Chondrocyte (in vitro differentiated cells): ENCODE results near the gene GSPT1. TPM values are rescaled to one million over a fixed set of nuclear protein-coding genes. Genes with fewer than 3 reads are reported as not detected.

ENCODE experiments used
- DNase-seq: peaks from one replicate; pipeline ENCODE4 v3.0.0; 2021; ENCODE audit warnings: mixed read lengths, low spot score
- H3K27ac Mint-ChIP-seq: one replicate; pipeline ENCODE4 v1.8.0; 2021; ENCODE audit warnings: mild to moderate bottlenecking, moderate library complexity, mixed read lengths; ENCODE audit not compliant: unreplicated experiment
- H3K27me3 Mint-ChIP-seq: 2 replicates; pipeline ENCODE4 v1.8.0; 2021; ENCODE audit warnings: low read depth, mixed read lengths
- H3K36me3 Mint-ChIP-seq: 2 replicates; pipeline ENCODE4 v1.8.0; 2021; ENCODE audit warnings: low read depth, mixed read lengths
- H3K4me1 Mint-ChIP-seq: 2 replicates; pipeline ENCODE4 v1.8.0; 2021; ENCODE audit warnings: low read depth, mild to moderate bottlenecking, mixed read lengths
- H3K4me3 Mint-ChIP-seq: one replicate; pipeline ENCODE4 v1.8.0; 2021; ENCODE audit warnings: mild to moderate bottlenecking, moderate library complexity, mixed read lengths; ENCODE audit not compliant: unreplicated experiment
- H3K9me3 Mint-ChIP-seq: 2 replicates; pipeline ENCODE4 v1.8.0; 2021; ENCODE audit warnings: low read depth, mixed read lengths
- CTCF ChIP-seq: fragments of 200-600 bp; sonication (generic); IDR thresholded peaks from 2 replicates; pipeline ENCODE4 v1.5.0; 2021; ENCODE audit warnings: antibody characterized with exemption, mild to moderate bottlenecking, moderate library complexity
- total RNA-seq: library from RNA; stranded (reverse); gene quantifications from 3 replicates; pipeline ENCODE4 v1.2.1, GENCODE V29; 2021

GSPT1 gene
- total RNA-seq, 1 donor from 2014 or later = 103 TPM

- Mint-ChIP-seq H3K9me3 (no peaks in the 10 kb centered on the region), H3K27ac (peak within 1 kb of the TSS; percentile 98), H3K36me3 (peaks cover 6% of the 10 kb centered on the region), H3K4me3 (peak within 1 kb of the TSS; percentile 97), H3K4me1 (peaks cover 40% of the 10 kb centered on the region), H3K27me3 (no peaks in the 10 kb centered on the region)
- no peak for TF ChIP-seq CTCF
- peak; percentile 94 for DNase-seq
These were observed 64.3 kb downstream of the GSPT1 start, which contains the start of gene RSL1D1 for GRCh38 chr16:11851294-11852091. Gene RSL1D1, minus strand, starts transcription at chr16:11851542. Its CDS starts 30 bp downstream, at chr16:11851512.

GRCh38 chr16:11848842-11849241 is 66.9 kb downstream of the GSPT1 start:
- DNase-seq = no peak
- peaks cover 17% of the 10 kb centered on the region for H3K36me3 Mint-ChIP-seq
- peaks cover 27% of the 10 kb centered on the region for H3K4me1 Mint-ChIP-seq
- no peak for TF ChIP-seq CTCF
- no peak overlapping the region for H3K4me3 Mint-ChIP-seq
- H3K9me3 Mint-ChIP-seq = no peaks in the 10 kb centered on the region
- H3K27me3 Mint-ChIP-seq = no peaks in the 10 kb centered on the region
- no peak overlapping the region for H3K27ac Mint-ChIP-seq

GRCh38 chr16:11844499-11844898 is 71.3 kb downstream of the GSPT1 start:
- no peaks in the 10 kb centered on the region for H3K9me3 Mint-ChIP-seq
- TF ChIP-seq CTCF = no peak
- no peaks in the 10 kb centered on the region for H3K27me3 Mint-ChIP-seq
- no peak overlapping the region for H3K27ac Mint-ChIP-seq
- peaks cover 32% of the 10 kb centered on the region for H3K36me3 Mint-ChIP-seq
- no peak overlapping the region for H3K4me3 Mint-ChIP-seq
- H3K4me1 Mint-ChIP-seq = peaks cover 6% of the 10 kb centered on the region
- DNase-seq = no peak

GRCh38 chr16:11843861-11844260 is 71.9 kb downstream of the GSPT1 start:
- Mint-ChIP-seq H3K4me1 (peaks cover 1% of the 10 kb centered on the region), H3K27ac (no peak overlapping the region), H3K36me3 (peaks cover 33% of the 10 kb centered on the region), H3K27me3 (no peaks in the 10 kb centered on the region), H3K4me3 (no peak overlapping the region), H3K9me3 (no peaks in the 10 kb centered on the region)
- DNase-seq = no peak
- no peak for TF ChIP-seq CTCF

GRCh38 chr16:11843206-11843605 is 72.5 kb downstream of the GSPT1 start:
- H3K27ac Mint-ChIP-seq = no peak overlapping the region
- H3K27me3 Mint-ChIP-seq = no peaks in the 10 kb centered on the region
- no peaks in the 10 kb centered on the region for H3K9me3 Mint-ChIP-seq
- DNase-seq = no peak
- H3K36me3 Mint-ChIP-seq = peaks cover 31% of the 10 kb centered on the region
- H3K4me1 Mint-ChIP-seq = no peaks in the 10 kb centered on the region
- H3K4me3 Mint-ChIP-seq = no peak overlapping the region
- no peak for TF ChIP-seq CTCF
